OCI-LY1 (cell line): ENCODE results near the gene KIZ.

Experiments used
- EZH2 ChIP-seq: fragments of 200-600 bp; sonication (generic), shearing (Covaris generic); IDR thresholded peaks from 2 replicates; pipeline ENCODE4 v1.8.0; 2017; ENCODE audit warnings: borderline replicate concordance, mixed run types, mild to moderate bottlenecking, antibody characterized with exemption, low read length, moderate library complexity, mixed read lengths
- TF ChIP-seq, protein P1 (sequence below): fragments of 200-600 bp; sonication (generic), shearing (Covaris generic); IDR thresholded peaks from 2 replicates; pipeline ENCODE4 v1.5.1; 2017; ENCODE audit warnings: mild to moderate bottlenecking, antibody characterized with exemption, low read length, moderate library complexity, mixed read lengths

DNA sequence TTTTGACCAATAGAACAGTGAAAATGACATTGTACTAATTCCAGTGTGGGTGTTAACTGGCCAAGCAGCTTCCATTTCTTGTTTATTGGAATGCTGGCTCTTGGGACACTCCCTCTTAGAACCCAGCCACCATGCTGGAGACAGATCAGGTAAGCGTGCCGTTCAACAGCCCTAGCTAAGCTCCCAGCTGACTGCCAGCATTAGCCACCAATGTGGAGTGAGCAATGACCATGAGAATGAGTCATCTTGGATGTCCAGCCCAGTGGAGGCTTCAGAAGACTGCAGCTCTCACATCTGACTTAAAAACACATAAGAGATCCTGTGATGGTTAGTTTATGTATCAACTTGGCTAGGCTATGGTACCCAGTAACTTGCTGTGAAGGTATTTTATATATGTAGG lies 16.7 kb upstream of the KIZ start:
- TF ChIP-seq, protein P1, sequence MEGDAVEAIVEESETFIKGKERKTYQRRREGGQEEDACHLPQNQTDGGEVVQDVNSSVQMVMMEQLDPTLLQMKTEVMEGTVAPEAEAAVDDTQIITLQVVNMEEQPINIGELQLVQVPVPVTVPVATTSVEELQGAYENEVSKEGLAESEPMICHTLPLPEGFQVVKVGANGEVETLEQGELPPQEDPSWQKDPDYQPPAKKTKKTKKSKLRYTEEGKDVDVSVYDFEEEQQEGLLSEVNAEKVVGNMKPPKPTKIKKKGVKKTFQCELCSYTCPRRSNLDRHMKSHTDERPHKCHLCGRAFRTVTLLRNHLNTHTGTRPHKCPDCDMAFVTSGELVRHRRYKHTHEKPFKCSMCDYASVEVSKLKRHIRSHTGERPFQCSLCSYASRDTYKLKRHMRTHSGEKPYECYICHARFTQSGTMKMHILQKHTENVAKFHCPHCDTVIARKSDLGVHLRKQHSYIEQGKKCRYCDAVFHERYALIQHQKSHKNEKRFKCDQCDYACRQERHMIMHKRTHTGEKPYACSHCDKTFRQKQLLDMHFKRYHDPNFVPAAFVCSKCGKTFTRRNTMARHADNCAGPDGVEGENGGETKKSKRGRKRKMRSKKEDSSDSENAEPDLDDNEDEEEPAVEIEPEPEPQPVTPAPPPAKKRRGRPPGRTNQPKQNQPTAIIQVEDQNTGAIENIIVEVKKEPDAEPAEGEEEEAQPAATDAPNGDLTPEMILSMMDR, result no peak
- TF ChIP-seq EZH2, result no peak
